ENCODE results near the gene ENPP6.

The ENPP6 gene

DNA sequence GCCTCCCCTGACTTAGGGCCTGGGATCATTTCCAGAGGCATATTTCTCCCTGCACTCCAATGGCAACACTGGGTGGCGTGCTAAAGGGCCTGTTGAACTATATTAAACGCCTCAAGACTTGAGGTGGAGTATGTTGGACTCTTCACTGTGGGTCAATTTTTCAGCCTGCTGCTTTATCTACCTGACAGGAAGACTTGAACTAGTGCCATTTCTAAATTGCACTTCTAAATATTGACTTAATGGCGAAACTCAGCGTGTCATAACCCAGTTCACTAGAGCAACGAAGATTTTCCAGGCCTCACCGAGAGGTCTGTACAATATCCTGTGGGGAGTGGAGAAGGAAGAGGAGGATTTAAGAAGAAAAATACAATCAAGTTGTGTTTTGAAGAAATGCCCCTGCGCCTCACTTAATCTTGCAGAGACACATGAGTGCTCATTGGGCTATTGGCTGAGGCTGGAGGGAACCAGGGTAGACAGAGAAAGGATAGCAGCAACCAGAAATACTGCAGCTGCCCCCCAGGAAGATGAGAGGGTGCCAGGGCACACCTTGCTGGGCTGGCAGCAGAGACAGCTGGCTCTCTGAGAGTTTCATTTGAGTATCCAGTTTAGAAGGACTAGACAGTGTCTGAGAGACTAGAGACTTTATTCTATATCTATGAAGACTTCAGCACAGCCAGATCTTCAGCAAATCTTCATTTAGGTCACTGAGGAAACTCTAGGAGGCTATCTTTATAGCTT is 67.4 kb downstream of the ENPP6 start:
- no peak for TF ChIP-seq CTCF (IDR thresholded peaks at IDR 0.05; ENCODE audit: insufficient read depth, low read length, missing control alignments)
- DNase-seq (ENCODE audit: low read depth, low spot score): no peak
- POLR2A ChIA-PET: no interaction called here
- CTCF ChIA-PET: interaction anchor here (1.4 kb wide), 1 partner anchor 18 kb away, joined by 3 read pairs; no protein-coding TSS in a partner anchor
- H3K4me3 ChIP-seq (ENCODE audit: low read depth, low read length): no peak overlapping the region

GRCh38 chr4:184148738-184149637 is 68.7 kb downstream of the ENPP6 start:
- POLR2A ChIA-PET: no interaction called here
- no peak for TF ChIP-seq CTCF (IDR thresholded peaks at IDR 0.05; ENCODE audit: insufficient read depth, low read length, missing control alignments)
- DNase-seq (ENCODE audit: low read depth, low spot score): no peak
- CTCF ChIA-PET: interaction anchor here (1.4 kb wide), 1 partner anchor 19 kb away, joined by 3 read pairs; no protein-coding TSS in a partner anchor
- H3K4me3 ChIP-seq (ENCODE audit: low read depth, low read length): no peak overlapping the region

- ChIA-PET CTCF (interaction anchor here (1.4 kb wide), 1 partner anchor 20 kb away, joined by 3 read pairs; no protein-coding TSS in a partner anchor), POLR2A (no interaction called here)
- TF ChIP-seq CTCF (IDR thresholded peaks at IDR 0.05; ENCODE audit: insufficient read depth, low read length, missing control alignments): no peak
- H3K4me3 ChIP-seq (ENCODE audit: low read depth, low read length): no peak overlapping the region
- DNase-seq (ENCODE audit: low read depth, low spot score): no peak
Measured at GRCh38 chr4:184147858-184148737, 69.6 kb downstream of the ENPP6 start.

GRCh38 chr4:184146951-184147350 is 70.7 kb downstream of the ENPP6 start:
- CTCF ChIA-PET: no interaction called here

DNA sequence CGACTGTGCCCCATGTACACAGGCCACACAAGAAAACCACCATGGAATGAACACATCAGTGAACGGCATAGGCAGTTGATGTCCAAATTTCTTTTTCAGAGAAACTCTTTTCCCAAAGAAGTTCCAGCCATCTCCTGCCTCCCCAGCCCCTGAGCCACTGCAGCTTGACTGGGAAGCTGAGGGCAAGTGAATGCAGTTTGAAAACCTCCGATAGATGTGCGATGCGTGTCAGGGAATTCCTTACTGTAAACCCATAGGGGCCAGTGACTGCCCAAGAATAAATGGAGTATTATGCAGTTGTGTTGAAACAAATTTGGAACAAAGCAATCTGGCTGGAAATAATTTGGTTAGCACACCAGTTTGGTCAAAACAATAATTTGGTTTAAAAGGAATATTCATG is 72.1 kb downstream of the ENPP6 start:
- no peak for DNase-seq (ENCODE audit: low read depth, low spot score)
- ChIA-PET CTCF (no interaction called here), POLR2A (no interaction called here)
- H3K4me3 ChIP-seq (ENCODE audit: low read depth, low read length): no peak overlapping the region
- no peak for TF ChIP-seq CTCF (IDR thresholded peaks at IDR 0.05; ENCODE audit: insufficient read depth, low read length, missing control alignments)

More at GRCh38 chr4:184146951-184147350, 70.7 kb downstream of the ENPP6 start:
- TF ChIP-seq CTCF (IDR thresholded peaks at IDR 0.05; ENCODE audit: insufficient read depth, low read length, missing control alignments): no peak
- H3K4me3 ChIP-seq (ENCODE audit: low read depth, low read length): no peak overlapping the region
- POLR2A ChIA-PET: no interaction called here
- no peak for DNase-seq (ENCODE audit: low read depth, low spot score)

All from AG04449 (cell line).